ENCODE results near the gene SUSD1. TPM values are rescaled to one million over a fixed set of nuclear protein-coding genes. Genes with fewer than 3 reads are reported as not detected.

Gene SUSD1
- total and polyA plus RNA-seq, 2 experiments from 2014 or later: 4.2 to 8.4 TPM

DNA sequence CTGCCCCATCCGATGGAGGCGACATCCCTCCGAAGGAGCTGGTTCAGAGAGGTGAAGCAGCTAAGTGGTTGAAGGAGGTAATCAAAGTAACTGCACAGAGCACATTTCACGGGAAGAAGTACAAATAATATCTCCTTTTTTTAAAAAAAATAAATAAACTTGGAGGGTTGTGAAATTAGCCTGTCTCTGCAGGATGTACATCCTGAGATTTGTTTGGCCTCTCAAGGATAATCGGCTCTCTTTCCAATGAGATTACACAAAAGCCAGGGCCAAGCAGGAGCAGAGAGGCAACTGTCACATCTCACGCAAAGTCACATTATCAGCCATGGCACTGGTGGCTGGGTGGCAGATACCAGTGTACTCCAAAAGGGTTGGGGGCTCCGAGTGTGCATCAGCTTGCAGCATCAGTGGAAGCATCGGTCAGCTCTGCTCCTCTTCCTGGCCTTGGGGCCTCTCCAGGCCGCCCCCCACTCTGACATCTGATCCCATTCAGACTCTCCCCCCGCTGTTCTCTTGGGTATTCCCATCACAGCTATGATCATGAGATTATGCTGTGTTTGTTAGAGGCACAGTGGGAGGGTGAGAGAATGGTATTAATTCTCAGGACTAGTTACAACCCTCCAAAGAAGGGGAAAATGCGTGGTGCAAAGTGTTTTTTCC, 168.6 kb downstream of the SUSD1 start:
- no peaks in the 10 kb centered on the region for H3K79me2 ChIP-seq (ENCODE audit: insufficient read depth)
- H3K9me3 ChIP-seq (ENCODE audit: low read depth): no peaks in the 10 kb centered on the region
- no peaks in the 10 kb centered on the region for H3K36me3 ChIP-seq (ENCODE audit: low read depth)
- no peak overlapping the region for H2AFZ ChIP-seq
- H3F3A ChIP-seq (ENCODE audit: insufficient read depth): peaks cover 6% of the 10 kb centered on the region
- H3K9me2 ChIP-seq (ENCODE audit: insufficient read depth): no peaks in the 10 kb centered on the region
- WGBS, 2 experiments (ENCODE audit: low coverage in 1 of 2, low lambda C conversion rate in 2 of 2, missing lambda C conversion rate in 2 of 2): 93 to 96% methylated on average over 11 of the region's 11 CpGs
- peaks cover 6% of the 10 kb centered on the region for H3K4me1 ChIP-seq (ENCODE audit: insufficient read depth)
- DNase-seq: no peak
- H3K9ac ChIP-seq: no peak overlapping the region
- in situ Hi-C loops (cut with MboI): no loop called here
- H3K4me3 ChIP-seq: no peak overlapping the region
- H4K20me1 ChIP-seq (ENCODE audit: insufficient read depth): no peaks in the 10 kb centered on the region
- H3K27ac ChIP-seq: no peak overlapping the region
- no peak overlapping the region for H3K4me2 ChIP-seq (ENCODE audit: unreplicated experiment)
- H3K27me3 ChIP-seq (replicated peaks; ENCODE audit: insufficient read depth): no peaks in the 10 kb centered on the region
- TF ChIP-seq EZH2phosphoT487 (IDR thresholded peaks at IDR 0.05; ENCODE audit: insufficient read depth, low read depth) (no peak), EZH2 (IDR thresholded peaks at IDR 0.05; ENCODE audit: insufficient read depth, poor library complexity, severe bottlenecking) (no peak)

DNA sequence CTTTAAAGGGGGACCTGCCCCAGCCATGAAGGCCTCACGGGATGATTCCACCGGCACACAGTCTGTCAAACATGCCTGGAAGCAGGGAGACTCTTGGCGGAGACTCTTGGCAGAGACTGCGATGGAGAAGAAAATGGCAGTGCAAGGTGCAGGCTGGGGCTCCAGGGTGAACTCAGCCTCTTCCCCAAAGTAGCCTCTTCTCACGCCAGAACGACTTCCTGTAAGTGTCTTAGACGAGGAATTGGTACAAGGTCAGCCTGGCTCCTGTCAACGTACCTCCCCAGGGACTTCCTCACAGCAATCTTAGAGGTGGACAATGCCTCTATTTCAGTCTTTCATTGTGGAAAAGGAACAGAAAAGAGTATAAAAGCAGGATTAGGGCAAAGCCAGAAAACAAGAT, 169.2 kb downstream of the SUSD1 start:
- in situ Hi-C loops (cut with MboI): no loop called here
- Histone ChIP-seq H4K20me1 (ENCODE audit: insufficient read depth) (no peaks in the 10 kb centered on the region), H3K4me3 (no peak overlapping the region), H3K36me3 (ENCODE audit: low read depth) (no peaks in the 10 kb centered on the region), H3K79me2 (ENCODE audit: insufficient read depth) (no peaks in the 10 kb centered on the region), H3K9me2 (ENCODE audit: insufficient read depth) (no peaks in the 10 kb centered on the region), H3K27me3 (replicated peaks; ENCODE audit: insufficient read depth) (no peaks in the 10 kb centered on the region), H3K9me3 (ENCODE audit: low read depth) (no peaks in the 10 kb centered on the region), H3K27ac (no peak overlapping the region), H3K4me1 (ENCODE audit: insufficient read depth) (0 out of 2 replicates have a peak, but pooled peaks cover under 1% of the 10 kb centered on the region), H3K9ac (no peak overlapping the region), H2AFZ (no peak overlapping the region), H3K4me2 (ENCODE audit: unreplicated experiment) (no peak overlapping the region), H3F3A (ENCODE audit: insufficient read depth) (peaks cover under 1% of the 10 kb centered on the region)
- 89 to 91% methylated on average over 8 of the region's 8 CpGs for WGBS, 2 experiments (ENCODE audit: low coverage in 1 of 2, low lambda C conversion rate in 2 of 2, missing lambda C conversion rate in 2 of 2)
- DNase-seq: no peak
- TF ChIP-seq EZH2 (IDR thresholded peaks at IDR 0.05; ENCODE audit: insufficient read depth, poor library complexity, severe bottlenecking) (no peak), EZH2phosphoT487 (IDR thresholded peaks at IDR 0.05; ENCODE audit: insufficient read depth, low read depth) (no peak)

DNA sequence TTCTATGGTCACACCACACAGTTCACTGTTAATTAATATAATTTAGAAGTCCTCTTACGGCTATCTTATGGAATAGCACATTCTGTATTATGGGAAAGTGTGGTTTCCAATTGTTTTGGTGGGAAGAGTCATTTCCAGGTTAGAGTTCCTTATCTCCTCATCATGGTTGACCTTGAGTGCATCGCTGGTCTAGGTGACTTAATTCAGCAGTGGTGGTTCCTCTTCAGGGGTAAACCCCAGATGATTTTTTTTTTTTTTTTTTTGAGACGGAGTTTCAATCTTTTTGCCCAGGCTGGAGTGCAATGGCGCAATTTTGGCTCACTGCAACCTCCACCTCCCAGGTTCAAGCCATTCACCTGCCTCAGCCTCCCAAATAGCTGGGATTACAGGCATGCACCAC, 171.6 kb downstream of the SUSD1 start:
- H3F3A ChIP-seq (ENCODE audit: insufficient read depth): no peaks in the 10 kb centered on the region
- H3K9ac ChIP-seq: no peak overlapping the region
- H2AFZ ChIP-seq: no peak overlapping the region
- no peak overlapping the region for H3K4me2 ChIP-seq (ENCODE audit: unreplicated experiment)
- DNase-seq: no peak
- no peaks in the 10 kb centered on the region for H3K27me3 ChIP-seq (replicated peaks; ENCODE audit: insufficient read depth)
- 90 to 98% methylated on average over 4 of the region's 4 CpGs for WGBS, 2 experiments (ENCODE audit: low coverage in 1 of 2, low lambda C conversion rate in 2 of 2, missing lambda C conversion rate in 2 of 2)
- TF ChIP-seq EZH2phosphoT487 (IDR thresholded peaks at IDR 0.05; ENCODE audit: insufficient read depth, low read depth) (no peak), EZH2 (IDR thresholded peaks at IDR 0.05; ENCODE audit: insufficient read depth, poor library complexity, severe bottlenecking) (no peak)
- no peak overlapping the region for H3K4me3 ChIP-seq
- H3K9me2 ChIP-seq (ENCODE audit: insufficient read depth): no peaks in the 10 kb centered on the region
- H3K4me1 ChIP-seq (ENCODE audit: insufficient read depth): no peaks in the 10 kb centered on the region
- no peak overlapping the region for H3K27ac ChIP-seq
- H3K79me2 ChIP-seq (ENCODE audit: insufficient read depth): no peaks in the 10 kb centered on the region
- no peaks in the 10 kb centered on the region for H3K36me3 ChIP-seq (ENCODE audit: low read depth)
- in situ Hi-C loops (cut with MboI): no loop called here
- H4K20me1 ChIP-seq (ENCODE audit: insufficient read depth): no peaks in the 10 kb centered on the region
- no peaks in the 10 kb centered on the region for H3K9me3 ChIP-seq (ENCODE audit: low read depth)

DNA sequence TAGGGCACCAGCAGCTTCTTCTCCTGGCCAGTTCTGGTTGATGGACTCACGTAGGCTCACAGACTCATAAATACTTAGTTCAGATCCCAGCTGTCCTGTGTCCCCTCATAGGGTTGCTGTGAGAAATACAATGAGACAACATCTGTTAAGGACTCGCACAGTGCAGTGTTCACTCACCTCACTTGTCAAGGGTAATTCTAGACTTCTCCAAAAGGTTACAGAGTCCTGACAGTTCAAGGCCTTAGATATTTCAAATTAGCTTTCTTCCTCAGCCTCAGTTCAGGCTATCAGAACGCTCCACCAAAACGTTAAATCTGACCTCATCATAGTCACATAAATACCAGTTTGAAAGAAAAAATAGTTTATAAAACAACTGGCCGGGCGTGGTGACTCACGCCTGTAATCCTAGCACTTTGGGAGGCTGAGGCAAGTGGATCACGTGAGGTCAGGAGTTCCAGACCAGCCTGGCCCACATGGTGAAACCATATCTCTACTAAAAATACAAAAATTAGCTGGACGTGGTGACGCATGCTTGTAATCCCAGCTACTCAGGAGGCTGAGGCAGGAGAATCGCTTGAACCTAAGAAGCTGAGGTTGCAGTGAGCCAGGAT, 172.1 kb downstream of the SUSD1 start:
- in situ Hi-C loops (cut with MboI): no loop called here
- no peak overlapping the region for H3K9ac ChIP-seq

More for the DNA sequence above, 172.1 kb downstream of the SUSD1 start:
- no peaks in the 10 kb centered on the region for H3K27me3 ChIP-seq (replicated peaks; ENCODE audit: insufficient read depth)
- no peak overlapping the region for H3K4me2 ChIP-seq (ENCODE audit: unreplicated experiment)
- no peaks in the 10 kb centered on the region for H3K4me1 ChIP-seq (ENCODE audit: insufficient read depth)
- WGBS, 2 experiments (ENCODE audit: low coverage in 1 of 2, low lambda C conversion rate in 2 of 2, missing lambda C conversion rate in 2 of 2): 95 to 96% methylated on average over 11 of the region's 11 CpGs
- no peaks in the 10 kb centered on the region for H3F3A ChIP-seq (ENCODE audit: insufficient read depth)
- no peaks in the 10 kb centered on the region for H3K9me3 ChIP-seq (ENCODE audit: low read depth)
- no peak for DNase-seq
- no peak overlapping the region for H2AFZ ChIP-seq
- H4K20me1 ChIP-seq (ENCODE audit: insufficient read depth): no peaks in the 10 kb centered on the region
- TF ChIP-seq EZH2 (IDR thresholded peaks at IDR 0.05; ENCODE audit: insufficient read depth, poor library complexity, severe bottlenecking) (no peak), EZH2phosphoT487 (IDR thresholded peaks at IDR 0.05; ENCODE audit: insufficient read depth, low read depth) (no peak)
- H3K79me2 ChIP-seq (ENCODE audit: insufficient read depth): no peaks in the 10 kb centered on the region
- no peak overlapping the region for H3K27ac ChIP-seq
- no peak overlapping the region for H3K4me3 ChIP-seq
- H3K36me3 ChIP-seq (ENCODE audit: low read depth): no peaks in the 10 kb centered on the region
- H3K9me2 ChIP-seq (ENCODE audit: insufficient read depth): no peaks in the 10 kb centered on the region
